HCT116 (cell line): Measurements from ENCODE around the gene RCOR2. TPM values are rescaled to one million over a fixed set of nuclear protein-coding genes. Genes with fewer than 3 reads are reported as not detected.
A peak's percentile ranks its signal among the peaks of the same experiment; 100 is the strongest.

Experiments used
- ATAC-seq: fragments of 200-7000 bp; cut with Tn5 transposase; 2 replicates; pipeline ENCODE4 v1.9.1; 2020; ENCODE audit warnings: mild to moderate bottlenecking, moderate library complexity
- BruUV-seq: library from RNA; stranded (reverse); fragments of 400-500 nt; replicated peaks from 2 replicates; lab custom pipeline; 2021; lab: Mats Ljungman, UMichigan
- CTCF ChIA-PET: fragments of 300-600 bp; sonication (Branson Sonifier 250); formaldehyde crosslinking; loops from one replicate; lab custom pipeline; 2021; ENCODE audit warnings: antibody characterized with exemption; lab: Charles Lee
- POLR2A ChIA-PET: fragments of 300-600, 350-600 bp; sonication (Branson Sonifier 250); formaldehyde crosslinking; loops from one replicate; lab custom pipeline; 2021; ENCODE audit warnings: antibody characterized with exemption; lab: Charles Lee
- RAD21 ChIA-PET, 2 experiments: fragments of 300-600 bp; sonication (Branson Sonifier 250); formaldehyde crosslinking; loops; one replicate each; lab custom pipeline; 2023; ENCODE audit warnings: low total read pairs in 2 of 2; ENCODE audit not compliant: uncharacterized antibody in 2 of 2, unreplicated experiment in 2 of 2, low non-redundant PET in 1 of 2; lab: Charles Lee
- DNase-seq: peaks from one replicate; pipeline ENCODE4 v3.0.0-alpha.2; 2010; ENCODE audit warnings: low read depth, low spot score
- H2AFZ ChIP-seq: fragments of 200-600 bp; shearing (Covaris generic), sonication (generic); 2 replicates; pipeline ENCODE4 v1.6.1; 2017; ENCODE audit warnings: low read depth, mixed run types, mixed read lengths, antibody characterized with exemption, low read length; ENCODE audit not compliant: poor library complexity, severe bottlenecking
- H3K27ac ChIP-seq: 2 replicates; pipeline ENCODE4 v1.5.1; 2012; ENCODE audit warnings: low read depth, low read length
- H3K27me3 ChIP-seq: fragments of 200-600 bp; sonication (generic); 2 replicates; pipeline ENCODE4 v1.6.1; 2016; ENCODE audit warnings: mixed run types, low read length, mixed read lengths; ENCODE audit not compliant: insufficient read depth
- H3K36me3 ChIP-seq, 2 experiments: fragments of 200-500 bp in 1 of 2; fragments of 200-600 bp in 1 of 2; sonication (Bioruptor generic) in 1 of 2; sonication (generic) in 1 of 2; 2 replicates each; pipeline versions ENCODE4 v1.5.1 to v1.6.1; 2014 to 2016; ENCODE audit warnings: low read length in 2 of 2, inconsistent platforms in 1 of 2, mixed read lengths in 1 of 2, mixed run types in 1 of 2; ENCODE audit not compliant: insufficient read depth in 2 of 2, control insufficient read depth in 1 of 2
- H3K4me1 ChIP-seq, 2 experiments: fragments of 200-600 bp in 1 of 2; sonication (generic) in 1 of 2; 2 replicates each; pipeline versions ENCODE4 v1.5.1 to v1.6.1; 2012 to 2017; ENCODE audit warnings: low read length in 2 of 2, inconsistent platforms in 1 of 2, mild to moderate bottlenecking in 1 of 2, mixed read lengths in 1 of 2, mixed run types in 1 of 2, moderate library complexity in 1 of 2; ENCODE audit not compliant: insufficient read depth in 2 of 2, control insufficient read depth in 1 of 2
- H3K4me2 ChIP-seq: fragments of 200-600 bp; sonication (generic); 2 replicates; pipeline ENCODE4 v1.6.1; 2017; ENCODE audit warnings: mixed run types, low read length, mixed read lengths
- H3K4me3 ChIP-seq, 2 experiments: fragments of 200-600 bp in 1 of 2; sonication (generic) in 1 of 2; replicated peaks in 1 of 2; 2 replicates each; pipeline ENCODE4 v1.5.1; 2011 to 2016; ENCODE audit warnings: low read length in 2 of 2, control low read depth in 1 of 2, low read depth in 1 of 2, mild to moderate bottlenecking in 1 of 2, mixed read lengths in 1 of 2, mixed run types in 1 of 2
- H3K79me2 ChIP-seq: fragments of 200-600 bp; sonication (generic); 2 replicates; pipeline ENCODE4 v1.6.1; 2017; ENCODE audit warnings: mild to moderate bottlenecking, mixed run types, low read length, moderate library complexity, mixed read lengths; ENCODE audit not compliant: insufficient read depth
- H3K9ac ChIP-seq: fragments of 200-600 bp; sonication (generic); 2 replicates; pipeline ENCODE4 v1.6.1; 2016; ENCODE audit warnings: low read length, mixed read lengths
- H3K9me2 ChIP-seq: fragments of 200-600 bp; sonication (generic), shearing (Covaris generic); 2 replicates; pipeline ENCODE4 v1.6.1; 2017; ENCODE audit warnings: mixed run types, mild to moderate bottlenecking, moderate library complexity; ENCODE audit not compliant: insufficient read depth
- H3K9me3 ChIP-seq, 2 experiments: fragments of 200-500 bp in 1 of 2; fragments of 200-600 bp in 1 of 2; sonication (Bioruptor generic) in 1 of 2; sonication (generic) in 1 of 2; 2 replicates each; pipeline ENCODE4 v1.6.1; 2014 to 2017; ENCODE audit warnings: low read length in 2 of 2, mixed read lengths in 2 of 2, inconsistent platforms in 1 of 2, low read depth in 1 of 2, mild to moderate bottlenecking in 1 of 2, mixed run types in 1 of 2, moderate library complexity in 1 of 2; ENCODE audit not compliant: control insufficient read depth in 1 of 2, insufficient read depth in 1 of 2
- H4K20me1 ChIP-seq: fragments of 200-600 bp; sonication (generic), shearing (Covaris generic); 2 replicates; pipeline ENCODE4 v1.6.1; 2017; ENCODE audit warnings: mixed run types, mild to moderate bottlenecking, moderate library complexity; ENCODE audit not compliant: insufficient read depth
- CBX3 ChIP-seq: IDR thresholded peaks from 2 replicates; pipeline ENCODE4 v1.6.1; 2012; ENCODE audit warnings: low read depth
- CEBPB ChIP-seq: IDR thresholded peaks from 2 replicates; pipeline ENCODE4 v1.6.1; 2012; ENCODE audit warnings: low read depth
- EGR1 ChIP-seq: IDR thresholded peaks from 2 replicates; pipeline ENCODE4 v1.6.1; 2012; ENCODE audit warnings: low read depth
- EZH2phosphoT487 ChIP-seq: fragments of 200-600 bp; IDR thresholded peaks from 2 replicates; pipeline ENCODE4 v1.6.1; 2018; ENCODE audit warnings: antibody characterized with exemption, borderline replicate concordance
- FOSL1 ChIP-seq: IDR thresholded peaks from 2 replicates; pipeline ENCODE4 v1.6.1; 2012; ENCODE audit warnings: low read depth
- JUND ChIP-seq: IDR thresholded peaks from 2 replicates; pipeline ENCODE4 v1.6.1; 2012
- POLR2A ChIP-seq: IDR thresholded peaks from 2 replicates; pipeline ENCODE4 v1.7.0; 2011; ENCODE audit warnings: borderline replicate concordance; ENCODE audit not compliant: insufficient read depth, insufficient read length; ENCODE audit errors: extremely low read depth
- POLR2AphosphoS5 ChIP-seq: IDR thresholded peaks from 2 replicates; pipeline ENCODE4 v1.6.1; 2011; ENCODE audit warnings: mild to moderate bottlenecking, low read depth, low read length, moderate library complexity
- RAD21 ChIP-seq: IDR thresholded peaks from 2 replicates; pipeline ENCODE4 v1.6.1; 2012; ENCODE audit warnings: low read depth, mild to moderate bottlenecking
- SIN3A ChIP-seq: IDR thresholded peaks from 2 replicates; pipeline ENCODE4 v1.6.1; 2012; ENCODE audit warnings: low read depth
- SP1 ChIP-seq: IDR thresholded peaks from 2 replicates; pipeline ENCODE4 v1.6.1; 2012; ENCODE audit warnings: low read depth
- SRF ChIP-seq: IDR thresholded peaks from 2 replicates; pipeline ENCODE4 v1.6.1; 2012; ENCODE audit warnings: low read depth
- YY1 ChIP-seq: IDR thresholded peaks from 2 replicates; pipeline ENCODE4 v1.6.1; 2011; ENCODE audit warnings: low read length, low read depth, moderate library complexity, mild to moderate bottlenecking; ENCODE audit not compliant: insufficient replicate concordance; ENCODE audit errors: extremely low read depth
- ZFX ChIP-seq: fragments of 450-650 bp; IDR thresholded peaks from 2 replicates; pipeline ENCODE4 v1.6.1; 2017
- intact Hi-C: fragments of 100-400 bp; cut with micrococcal nuclease; formaldehyde crosslinking; loops from 2 replicates; pipeline ENCODE4 v1.10.0; 2022
- total RNA-seq: library from RNA; stranded (reverse); gene quantifications from one replicate; pipeline ENCODE4 v1.2.1, GENCODE V29; 2021; ENCODE audit not compliant: unreplicated experiment
- TF ChIP-seq, protein P1 (sequence below): IDR thresholded peaks from 2 replicates; pipeline ENCODE4 v1.6.1; 2012; ENCODE audit warnings: low read depth
- TF ChIP-seq, protein P2 (sequence below): IDR thresholded peaks from 2 replicates; pipeline ENCODE4 v1.6.1; 2012
- TF ChIP-seq, protein P3 (sequence below), 3 experiments: fragments of 200-600 bp in 1 of 3; sonication (generic) in 1 of 3; IDR thresholded peaks in 2 of 3; conservative IDR thresholded peaks in 1 of 3; 2 replicates each; pipeline ENCODE4 v1.5.1; 2012 to 2017; ENCODE audit warnings: low read depth in 2 of 3, low read length in 2 of 3, antibody characterized with exemption in 1 of 3, borderline replicate concordance in 1 of 3, control low read depth in 1 of 3, mild to moderate bottlenecking in 1 of 3, mixed read lengths in 1 of 3, mixed run types in 1 of 3, moderate library complexity in 1 of 3; ENCODE audit not compliant: insufficient read depth in 1 of 3

The RCOR2 gene
- total RNA-seq, 1 experiment from 2014 or later, result 10.8 TPM

DNA sequence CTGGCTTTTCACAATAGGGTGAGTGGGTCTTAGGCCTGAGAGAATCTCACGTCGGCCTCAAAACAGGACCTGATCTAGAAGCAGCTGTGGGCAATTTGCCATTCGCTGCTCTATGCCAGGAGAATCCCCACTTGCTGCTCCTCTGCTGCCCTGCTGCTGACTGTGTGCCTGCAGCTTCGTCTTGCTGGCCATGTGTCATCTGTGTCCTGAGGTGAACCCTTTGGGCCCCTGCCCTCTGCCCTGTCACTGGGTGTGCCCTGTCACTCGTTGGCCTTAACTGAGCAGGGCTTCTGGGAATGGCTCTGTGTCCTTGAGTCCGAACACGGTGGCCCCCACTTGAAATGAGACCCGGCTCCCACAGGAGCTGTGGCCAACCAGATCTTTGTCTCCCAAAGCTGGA lies 28.0 kb upstream of the RCOR2 start:
- no peak for DNase-seq
- Histone ChIP-seq H3K4me1 (peaks cover 0 to 16% of the 10 kb centered on the region in 2 experiments; a peak in 3 of 4 replicates), H3K4me2 (no peak overlapping the region), H3K4me3 (no peak overlapping the region), H2AFZ (no peak overlapping the region), H3K27me3 (no peaks in the 10 kb centered on the region), H3K9me3 (no peaks in the 10 kb centered on the region), H3K9me2 (no peaks in the 10 kb centered on the region), H3K36me3 (peaks cover 11 to 14% of the 10 kb centered on the region in 2 experiments; a peak in 3 of 4 replicates), H3K9ac (peak overlapping the region; percentile 19; the same call in 1 of the 2 replicates), H3K79me2 (peaks cover 54% of the 10 kb centered on the region), H3K27ac (peak overlapping the region; percentile 3), H4K20me1 (no peaks in the 10 kb centered on the region; the same call in 1 of the 2 replicates)
- TF ChIP-seq JUND, result no peak
- TF ChIP-seq FOSL1, result no peak
- TF ChIP-seq, protein P1, sequence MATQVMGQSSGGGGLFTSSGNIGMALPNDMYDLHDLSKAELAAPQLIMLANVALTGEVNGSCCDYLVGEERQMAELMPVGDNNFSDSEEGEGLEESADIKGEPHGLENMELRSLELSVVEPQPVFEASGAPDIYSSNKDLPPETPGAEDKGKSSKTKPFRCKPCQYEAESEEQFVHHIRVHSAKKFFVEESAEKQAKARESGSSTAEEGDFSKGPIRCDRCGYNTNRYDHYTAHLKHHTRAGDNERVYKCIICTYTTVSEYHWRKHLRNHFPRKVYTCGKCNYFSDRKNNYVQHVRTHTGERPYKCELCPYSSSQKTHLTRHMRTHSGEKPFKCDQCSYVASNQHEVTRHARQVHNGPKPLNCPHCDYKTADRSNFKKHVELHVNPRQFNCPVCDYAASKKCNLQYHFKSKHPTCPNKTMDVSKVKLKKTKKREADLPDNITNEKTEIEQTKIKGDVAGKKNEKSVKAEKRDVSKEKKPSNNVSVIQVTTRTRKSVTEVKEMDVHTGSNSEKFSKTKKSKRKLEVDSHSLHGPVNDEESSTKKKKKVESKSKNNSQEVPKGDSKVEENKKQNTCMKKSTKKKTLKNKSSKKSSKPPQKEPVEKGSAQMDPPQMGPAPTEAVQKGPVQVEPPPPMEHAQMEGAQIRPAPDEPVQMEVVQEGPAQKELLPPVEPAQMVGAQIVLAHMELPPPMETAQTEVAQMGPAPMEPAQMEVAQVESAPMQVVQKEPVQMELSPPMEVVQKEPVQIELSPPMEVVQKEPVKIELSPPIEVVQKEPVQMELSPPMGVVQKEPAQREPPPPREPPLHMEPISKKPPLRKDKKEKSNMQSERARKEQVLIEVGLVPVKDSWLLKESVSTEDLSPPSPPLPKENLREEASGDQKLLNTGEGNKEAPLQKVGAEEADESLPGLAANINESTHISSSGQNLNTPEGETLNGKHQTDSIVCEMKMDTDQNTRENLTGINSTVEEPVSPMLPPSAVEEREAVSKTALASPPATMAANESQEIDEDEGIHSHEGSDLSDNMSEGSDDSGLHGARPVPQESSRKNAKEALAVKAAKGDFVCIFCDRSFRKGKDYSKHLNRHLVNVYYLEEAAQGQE, result no peak
- TF ChIP-seq, protein P2, sequence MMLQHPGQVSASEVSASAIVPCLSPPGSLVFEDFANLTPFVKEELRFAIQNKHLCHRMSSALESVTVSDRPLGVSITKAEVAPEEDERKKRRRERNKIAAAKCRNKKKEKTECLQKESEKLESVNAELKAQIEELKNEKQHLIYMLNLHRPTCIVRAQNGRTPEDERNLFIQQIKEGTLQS, result no peak
- TF ChIP-seq SP1, result no peak
- TF ChIP-seq EGR1, result no peak
- no peak for TF ChIP-seq EZH2phosphoT487
- TF ChIP-seq RAD21, result no peak
- no peak for TF ChIP-seq CBX3
- TF ChIP-seq YY1, result no peak
- no peak for TF ChIP-seq SIN3A
- no peak for TF ChIP-seq SRF
- no peak for TF ChIP-seq CEBPB
- TF ChIP-seq, protein P3, sequence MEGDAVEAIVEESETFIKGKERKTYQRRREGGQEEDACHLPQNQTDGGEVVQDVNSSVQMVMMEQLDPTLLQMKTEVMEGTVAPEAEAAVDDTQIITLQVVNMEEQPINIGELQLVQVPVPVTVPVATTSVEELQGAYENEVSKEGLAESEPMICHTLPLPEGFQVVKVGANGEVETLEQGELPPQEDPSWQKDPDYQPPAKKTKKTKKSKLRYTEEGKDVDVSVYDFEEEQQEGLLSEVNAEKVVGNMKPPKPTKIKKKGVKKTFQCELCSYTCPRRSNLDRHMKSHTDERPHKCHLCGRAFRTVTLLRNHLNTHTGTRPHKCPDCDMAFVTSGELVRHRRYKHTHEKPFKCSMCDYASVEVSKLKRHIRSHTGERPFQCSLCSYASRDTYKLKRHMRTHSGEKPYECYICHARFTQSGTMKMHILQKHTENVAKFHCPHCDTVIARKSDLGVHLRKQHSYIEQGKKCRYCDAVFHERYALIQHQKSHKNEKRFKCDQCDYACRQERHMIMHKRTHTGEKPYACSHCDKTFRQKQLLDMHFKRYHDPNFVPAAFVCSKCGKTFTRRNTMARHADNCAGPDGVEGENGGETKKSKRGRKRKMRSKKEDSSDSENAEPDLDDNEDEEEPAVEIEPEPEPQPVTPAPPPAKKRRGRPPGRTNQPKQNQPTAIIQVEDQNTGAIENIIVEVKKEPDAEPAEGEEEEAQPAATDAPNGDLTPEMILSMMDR (IDR thresholded peaks at IDR 0.05 in 2 of 3, conservative IDR thresholded peaks at IDR 0.05 in 1 of 3; ENCODE audit: borderline replicate concordance in 1 of 3, insufficient read depth in 1 of 3, low read depth in 2 of 3, low read length in 2 of 3), result no peak
- TF ChIP-seq POLR2A, result no peak
- no peak for TF ChIP-seq ZFX
- TF ChIP-seq POLR2AphosphoS5, result no peak
- ChIA-PET CTCF (interaction anchor here (1.2 to 4.1 kb wide), 12 partner anchors 10 to 352 kb away, joined by 3 to 66 read pairs (median 4); partner anchors contain the start of genes COX8A, MARK2, RCOR2 and ZFTA), RAD21 (interaction anchor here (1.0 to 1.5 kb wide), 4 partner anchors 11 to 108 kb away, joined by 3 to 10 read pairs (median 4); partner anchors contain the start of gene MARK2 (in 1 of the 2)), POLR2A (interaction anchor here (1.2 kb wide), 1 partner anchor 108 kb away, joined by 5 read pairs; no protein-coding TSS in a partner anchor)
- intact Hi-C loops, result loop anchor here (1.0 to 2.0 kb wide), 2 partner anchors 108 to 178 kb away; no protein-coding TSS in a partner anchor
- BruUV-seq, result no TSS peak
- no peak for ATAC-seq
